Thymus (tissue), 11 donors: ENCODE results near the gene LMTK3. TPM values are rescaled to one million over a fixed set of nuclear protein-coding genes. Genes with fewer than 3 reads are reported as not detected.

Source experiments
- DNase-seq, 9 donors: peaks; one replicate each; pipeline ENCODE4 v3.0.0-alpha.2; 2013; ENCODE audit warnings: low spot score in 9 of 9, low read depth in 6 of 9, missing footprints in 1 of 9
- H3K27ac ChIP-seq, 2 donors: one replicate each; pipeline ENCODE4 v1.5.1; 2013; ENCODE audit warnings: control low read depth in 1 of 2, low read depth in 1 of 2, low read length in 1 of 2, mild to moderate bottlenecking in 1 of 2, moderate library complexity in 1 of 2
- H3K27me3 ChIP-seq, 2 donors: one replicate each; pipeline ENCODE4 v1.5.1; 2013; ENCODE audit warnings: low read length in 1 of 2; ENCODE audit not compliant: control insufficient read depth in 2 of 2, insufficient read depth in 1 of 2
- H3K36me3 ChIP-seq, 2 donors: one replicate each; pipeline ENCODE4 v1.5.1; 2013; ENCODE audit warnings: low read length in 1 of 2, mild to moderate bottlenecking in 1 of 2, moderate library complexity in 1 of 2; ENCODE audit not compliant: control insufficient read depth in 2 of 2, insufficient read depth in 2 of 2
- H3K4me1 ChIP-seq, 2 donors: one replicate each; pipeline ENCODE4 v1.5.1; 2013; ENCODE audit warnings: low read length in 2 of 2; ENCODE audit not compliant: control insufficient read depth in 2 of 2, insufficient read depth in 2 of 2
- H3K4me3 ChIP-seq, 2 donors: one replicate each; pipeline ENCODE4 v1.5.1; 2013; ENCODE audit warnings: low read length in 2 of 2, control low read depth in 1 of 2, mild to moderate bottlenecking in 1 of 2
- H3K9me3 ChIP-seq, 2 donors: one replicate each; pipeline ENCODE4 v1.5.1; 2013; ENCODE audit warnings: low read length in 1 of 2, mild to moderate bottlenecking in 1 of 2; ENCODE audit not compliant: control insufficient read depth in 2 of 2, insufficient read depth in 1 of 2
- WGBS: extraction: QIAGEN DNeasy Blood & Tissue Kit; methylation state at CpG from one replicate; pipeline ENCODE4 v1.1.7; 2013; 5-methylcytosine and 5-hydroxymethylcytosine counted together
- polyA plus RNA-seq: library from polyadenylated mRNA; stranded (reverse); fragments of 200-250 nt; gene quantifications from one replicate; pipeline ENCODE4 v1.2.3, GENCODE V29; 2013
- total RNA-seq: library from RNA; stranded (reverse); fragments of 120-200 nt; gene quantifications from one replicate; pipeline ENCODE4 v1.2.4, GENCODE V29; 2013
- donor health status: healthy.

LMTK3 gene
- total and polyA plus RNA-seq, 2 donors = 0.19 to 1.5 TPM

- WGBS = 96% methylated on average over 15 of the region's 15 CpGs
- no peak for DNase-seq
- Histone ChIP-seq H3K4me1 (peaks cover 4 to 6% of the 10 kb centered on the region in 2 donors), H3K27me3 (no peaks in the 10 kb centered on the region), H3K4me3 (no peak overlapping the region), H3K9me3 (no peaks in the 10 kb centered on the region), H3K27ac (no peak overlapping the region), H3K36me3 (peaks cover 74 to 76% of the 10 kb centered on the region in 2 donors)
These were observed 60.8 kb downstream of the LMTK3 start for GRCh38 chr19:48450863-48451262.

GRCh38 chr19:48450441-48450840 is 61.2 kb downstream of the LMTK3 start:
- 97% methylated on average over 23 of the region's 23 CpGs for WGBS
- H3K4me3 ChIP-seq = no peak overlapping the region
- DNase-seq = no peak

GRCh38 chr19:48448563-48448962 is 63.1 kb downstream of the LMTK3 start:
- Histone ChIP-seq H3K4me1 (peaks cover 9 to 23% of the 10 kb centered on the region in 2 donors), H3K36me3 (peaks cover 51 to 59% of the 10 kb centered on the region in 2 donors)

More at GRCh38 chr19:48450441-48450840, 61.2 kb downstream of the LMTK3 start:
- no peaks in the 10 kb centered on the region for H3K9me3 ChIP-seq
- H3K27me3 ChIP-seq = peaks cover 0 to 2% of the 10 kb centered on the region in 2 donors
- peaks cover 4 to 7% of the 10 kb centered on the region in 2 donors for H3K4me1 ChIP-seq
- H3K36me3 ChIP-seq = peaks cover 69 to 72% of the 10 kb centered on the region in 2 donors
- H3K27ac ChIP-seq = no peak overlapping the region

GRCh38 chr19:48446579-48446978 is 65.1 kb downstream of the LMTK3 start:
- DNase-seq = no peak
- H3K4me3 ChIP-seq = peak overlapping the region; percentile 75 to 95
- H3K27ac ChIP-seq = no peak overlapping the region
- H3K36me3 ChIP-seq = peaks cover 32 to 45% of the 10 kb centered on the region in 2 donors
- 92% methylated on average over 6 of the region's 7 CpGs for WGBS
- H3K4me1 ChIP-seq = peaks cover 9 to 23% of the 10 kb centered on the region in 2 donors
- H3K9me3 ChIP-seq = peaks cover 1 to 7% of the 10 kb centered on the region in 2 donors
- peaks cover 32 to 36% of the 10 kb centered on the region in 2 donors for H3K27me3 ChIP-seq

More at GRCh38 chr19:48448563-48448962, 63.1 kb downstream of the LMTK3 start:
- no peak for DNase-seq
- 98% methylated on average over 4 of the region's 4 CpGs for WGBS
- peaks cover 17 to 20% of the 10 kb centered on the region in 2 donors for H3K27me3 ChIP-seq
- H3K4me3 ChIP-seq = no peak overlapping the region
- H3K27ac ChIP-seq = no peak overlapping the region
- H3K9me3 ChIP-seq = peaks cover 1 to 7% of the 10 kb centered on the region in 2 donors

GRCh38 chr19:48445606-48446481 is 65.8 kb downstream of the LMTK3 start, which contains the start of gene GRWD1:
TSS of gene GRWD1 (plus strand) at chr19:48445983. CDS start at chr19:48446006, 23 bp downstream.
- H3K27ac ChIP-seq = peak within 1 kb of the TSS; percentile 85 to 90
- under 1% methylated on average over 61 of the region's 61 CpGs for WGBS
- H3K4me1 ChIP-seq = peaks cover 9 to 23% of the 10 kb centered on the region in 2 donors
- H3K27me3 ChIP-seq = peaks cover 36 to 40% of the 10 kb centered on the region in 2 donors
- peaks cover 25 to 37% of the 10 kb centered on the region in 2 donors for H3K36me3 ChIP-seq
- DNase-seq = peak; percentile 84 to 98 (median 95)
- peaks cover 1 to 7% of the 10 kb centered on the region in 2 donors for H3K9me3 ChIP-seq
- peak within 1 kb of the TSS; percentile 75 to 95 for H3K4me3 ChIP-seq

GRCh38 chr19:48445256-48445605 is 66.4 kb downstream of the LMTK3 start:
- Histone ChIP-seq H3K36me3 (peaks cover 19 to 31% of the 10 kb centered on the region in 2 donors), H3K27ac (peak overlapping the region in 1 of 2 donors; percentile 85), H3K4me3 (peak overlapping the region; percentile 75 to 95), H3K27me3 (peaks cover 39 to 46% of the 10 kb centered on the region in 2 donors), H3K4me1 (peaks cover 9 to 23% of the 10 kb centered on the region in 2 donors), H3K9me3 (peaks cover 1 to 7% of the 10 kb centered on the region in 2 donors)
- 14% methylated on average over 6 of the region's 6 CpGs for WGBS
- no peak for DNase-seq

- Histone ChIP-seq H3K9me3 (peaks cover 1 to 7% of the 10 kb centered on the region in 2 donors), H3K4me3 (peak overlapping the region; percentile 75 to 95), H3K27me3 (peaks cover 40 to 49% of the 10 kb centered on the region in 2 donors), H3K36me3 (peaks cover 15 to 28% of the 10 kb centered on the region in 2 donors), H3K4me1 (peaks cover 9 to 23% of the 10 kb centered on the region in 2 donors), H3K27ac (no peak overlapping the region)
- DNase-seq = no peak
- whole genome bisulfite sequencing = 48% methylated on average over 3 of the region's 3 CpGs
These were observed 66.8 kb downstream of the LMTK3 start for GRCh38 chr19:48444936-48445200.

- 20% methylated on average over 38 of the region's 38 CpGs for WGBS
- Histone ChIP-seq H3K9me3 (peaks cover 1 to 7% of the 10 kb centered on the region in 2 donors), H3K4me1 (peaks cover 9 to 23% of the 10 kb centered on the region in 2 donors), H3K27ac (no peak overlapping the region), H3K4me3 (peak overlapping the region in 1 of 2 donors; percentile 2), H3K27me3 (peaks cover 40 to 53% of the 10 kb centered on the region in 2 donors), H3K36me3 (peaks cover 10 to 23% of the 10 kb centered on the region in 2 donors)
- DNase-seq = no peak
These were observed 67.3 kb downstream of the LMTK3 start for GRCh38 chr19:48444129-48444935.
